Heart left ventricle (tissue), 16 donors: ENCODE results near the gene C11orf21. TPM values are rescaled to one million over a fixed set of nuclear protein-coding genes. Genes with fewer than 3 reads are reported as not detected.

Experiments
- ATAC-seq, 4 donors: fragments of 200-7000 bp; cut with Tn5 transposase; one replicate each; pipeline ENCODE4 v1.9.1; 2020 to 2022; ENCODE audit warnings: moderate library complexity in 4 of 4, mild to moderate bottlenecking in 3 of 4, moderate number of reproducible peaks in 1 of 4
- DNase-seq, 5 donors: peaks; one replicate each; pipeline ENCODE4 v3.0.0-alpha.2; 2020
- H3K27ac ChIP-seq, 12 donors: fragments of 200-600 bp; sonication (generic) in 4 of 12; one replicate each; pipeline versions ENCODE4 v1.5.0 to v1.8.0; 2016 to 2022; ENCODE audit warnings: mild to moderate bottlenecking in 2 of 12
- H3K27me3 ChIP-seq, 9 donors: fragments of 200-600 bp; sonication (generic) in 2 of 9; one replicate each; pipeline versions ENCODE4 v1.5.1 to v1.8.0; 2016 to 2022; ENCODE audit warnings: mild to moderate bottlenecking in 3 of 9
- H3K36me3 ChIP-seq, 9 donors: fragments of 200-600 bp; sonication (generic) in 2 of 9; one replicate each; pipeline versions ENCODE4 v1.5.0 to v1.8.0; 2018 to 2022; ENCODE audit warnings: mild to moderate bottlenecking in 2 of 9
- H3K4me1 ChIP-seq, 12 donors: fragments of 200-600 bp; sonication (generic) in 4 of 12; one replicate each; pipeline versions ENCODE4 v1.5.0 to v1.8.0; 2016 to 2022; ENCODE audit warnings: mild to moderate bottlenecking in 3 of 12
- H3K4me3 ChIP-seq, 12 donors: fragments of 200-600 bp; sonication (generic) in 4 of 12; one replicate each; pipeline versions ENCODE4 v1.5.0 to v1.8.0; 2017 to 2022; ENCODE audit warnings: mild to moderate bottlenecking in 9 of 12, moderate library complexity in 4 of 12
- H3K9me3 ChIP-seq, 12 donors: fragments of 200-600 bp; sonication (generic) in 4 of 12; one replicate each; pipeline versions ENCODE4 v1.5.0 to v1.8.0; 2016 to 2022; ENCODE audit warnings: mild to moderate bottlenecking in 1 of 12
- CTCF ChIP-seq, 12 donors: fragments of 200-600 bp; sonication (generic) in 4 of 12; IDR thresholded peaks; one replicate each; pipeline versions ENCODE4 v1.5.0 to v1.8.0; 2018 to 2022; ENCODE audit warnings: antibody characterized with exemption in 12 of 12, mild to moderate bottlenecking in 5 of 12
- POLR2A ChIP-seq, 2 donors: fragments of 450-650 bp; IDR thresholded peaks; one replicate each; pipeline ENCODE4 v1.6.1; 2017; ENCODE audit warnings: antibody characterized with exemption in 2 of 2, mild to moderate bottlenecking in 2 of 2, moderate library complexity in 2 of 2
- WGBS, 4 donors: extraction: QIAGEN DNeasy Blood & Tissue Kit in 2 of 4; methylation state at CpG; one replicate each; pipeline versions ENCODE4 v1.1.5 to v1.1.7; 2013 to 2018; 5-methylcytosine and 5-hydroxymethylcytosine counted together
- intact Hi-C, 10 donors: fragments of 100-400 bp; cut with DNase I; formaldehyde crosslinking; loops; one replicate each; pipeline versions ENCODE4 v1.11.1 to v1.14.2; 2022
- polyA plus RNA-seq, 2 donors: library from polyadenylated mRNA; stranded (reverse); fragments of 200-250 nt; gene quantifications; one replicate each; pipeline ENCODE4 v1.2.3, GENCODE V29; 2013
- total RNA-seq, 9 donors: library from RNA; depleted of rRNA in 2 of 9; stranded (reverse); fragments of >200 nt in 2 of 9; fragmentation: NEBNext Ultra II Directional in 3 of 9; extraction: Animal tissue kit (Norgen Biotek cat#: 25700) in 3 of 9; gene quantifications; one replicate each; pipeline versions ENCODE4 v1.1.0 to v1.2.4, GENCODE V29; 2016 to 2023
- donor health status: ischemic (EF 13 %, LVEDD 7.1; RV severe dilation, severe dysfunction).
- donor health status: healthy with polysubstance abuse.
- donor health status: DM: no; HTN: yes; CAD: no.
- donor health status: DM: no; HTN: no; CAD: no.
- donor health status: ischemic (EF 25% LVEDD 6.9; RV normal size, moderate dysfunction).
- donor health status: ischemic (EF 25% LVEDD 5.7; RV mildly dilated, moderate dysfunction).
- donor health status: healthy.
- donor health status: DM: yes; HTN: yes; CAD: no.
- donor health status: ischemic (EF 35%, LVEDD 5.7; RV mildly dilated, moderate dysfunction).
- donor health status: nonischemic (EF 11% LVEDD 7.7; RV severe dilation, severe dysfunction).
- donor health status: DM: yes; HTN: yes; CAD: no.
- donor health status: PGD.
- donor health status: ischemic (EF 29% LVEDD 5.4; RV normal size, mild dysfunction).
- donor health status: nonischemic (EF 23%, LVEDD 6.1; RV moderate dilation, normal function).

The C11orf21 gene
- total and polyA plus RNA-seq, 11 donors: 4.8 to 41.2 (median 29.9) TPM

- WGBS, 4 donors: 63 to 73% (median 67%) methylated on average over 8 to 12 of the region's 12 CpGs
- TF ChIP-seq CTCF (IDR thresholded peaks at IDR 0.05) (no peak), POLR2A (IDR thresholded peaks at IDR 0.05) (no peak)
Observed at GRCh38 chr11:2259897-2260451, 41.7 kb downstream of the C11orf21 start.

GRCh38 chr11:2259466-2259830 is 42.3 kb downstream of the C11orf21 start:
- WGBS, 4 donors: 82 to 92% (median 88%) methylated on average over 3 to 8 of the region's 8 CpGs
- Histone ChIP-seq H3K27me3 (peaks cover 0 to 27% (median 0%) of the 10 kb centered on the region in 9 donors), H3K9me3 (peaks cover 0 to 4% (median 0%) of the 10 kb centered on the region in 12 donors), H3K4me3 (no peak overlapping the region), H3K36me3 (no peaks in the 10 kb centered on the region), H3K27ac (no peak overlapping the region), H3K4me1 (no peaks in the 10 kb centered on the region)
- ATAC-seq: no peak
- peak in 2 of 5 donors; percentile 15 to 24 for DNase-seq
- TF ChIP-seq CTCF (IDR thresholded peaks at IDR 0.05) (no peak), POLR2A (IDR thresholded peaks at IDR 0.05) (no peak)
- intact Hi-C loops: no loop called here

More at GRCh38 chr11:2259897-2260451, 41.7 kb downstream of the C11orf21 start:
- Histone ChIP-seq H3K27ac (no peak overlapping the region), H3K9me3 (peaks cover 0 to 3% (median 0%) of the 10 kb centered on the region in 12 donors), H3K27me3 (peaks cover 0 to 27% (median 0%) of the 10 kb centered on the region in 9 donors), H3K36me3 (no peaks in the 10 kb centered on the region), H3K4me3 (no peak overlapping the region), H3K4me1 (peaks cover 0 to 4% (median 0%) of the 10 kb centered on the region in 12 donors)
- DNase-seq (peak in 2 of 5 donors; percentile 14 to 32), ATAC-seq (no peak)
- intact Hi-C loops: no loop called here

- Histone ChIP-seq H3K4me1 (no peaks in the 10 kb centered on the region), H3K27me3 (peaks cover 0 to 27% (median 0%) of the 10 kb centered on the region in 9 donors), H3K4me3 (no peak overlapping the region), H3K36me3 (no peaks in the 10 kb centered on the region), H3K9me3 (peaks cover 0 to 9% (median 0%) of the 10 kb centered on the region in 12 donors), H3K27ac (no peak overlapping the region)
- DNase-seq: peak in 2 of 5 donors; percentile 15 to 49
- 86 to 90% (median 88%) methylated on average over 27 to 29 of the region's 29 CpGs for WGBS, 4 donors
- TF ChIP-seq CTCF (IDR thresholded peaks at IDR 0.05) (no peak), POLR2A (IDR thresholded peaks at IDR 0.05) (no peak)
- intact Hi-C loops: no loop called here
- ATAC-seq: peak in 1 of 4 donors; percentile 9
Observed at GRCh38 chr11:2258501-2259465, 42.9 kb downstream of the C11orf21 start.
